ENCODE measurements around the gene MS4A14. TPM values are rescaled to one million over a fixed set of nuclear protein-coding genes. Genes with fewer than 3 reads are reported as not detected.

MS4A14 gene
- total RNA-seq, 2 donors from 2014 or later, result 0.40 to 1.7 TPM

DNA sequence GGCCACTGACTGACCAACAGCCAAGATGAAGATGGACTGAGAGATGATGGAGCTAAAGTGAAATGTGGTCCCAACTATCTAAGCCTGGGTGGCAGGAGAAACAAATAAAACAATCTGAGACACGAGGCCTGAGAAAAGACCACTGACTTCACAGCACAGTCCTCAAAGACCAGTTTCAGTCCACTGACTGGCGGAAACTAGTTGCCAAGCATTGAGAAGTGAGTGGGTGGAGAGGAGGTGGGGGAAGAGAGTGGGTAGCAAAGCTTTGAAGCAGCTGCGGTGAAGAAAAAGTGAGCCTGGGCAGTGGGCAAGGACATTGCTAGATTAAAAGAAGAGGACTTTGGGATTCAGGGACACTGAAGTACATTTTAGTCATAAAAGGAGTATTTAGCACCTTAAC is 61.3 kb downstream of the MS4A14 start:
- intact Hi-C loops (cut with DNase I, micrococcal nuclease), result no loop called here
- DNase-seq, result no peak
- ATAC-seq, result no peak

DNA sequence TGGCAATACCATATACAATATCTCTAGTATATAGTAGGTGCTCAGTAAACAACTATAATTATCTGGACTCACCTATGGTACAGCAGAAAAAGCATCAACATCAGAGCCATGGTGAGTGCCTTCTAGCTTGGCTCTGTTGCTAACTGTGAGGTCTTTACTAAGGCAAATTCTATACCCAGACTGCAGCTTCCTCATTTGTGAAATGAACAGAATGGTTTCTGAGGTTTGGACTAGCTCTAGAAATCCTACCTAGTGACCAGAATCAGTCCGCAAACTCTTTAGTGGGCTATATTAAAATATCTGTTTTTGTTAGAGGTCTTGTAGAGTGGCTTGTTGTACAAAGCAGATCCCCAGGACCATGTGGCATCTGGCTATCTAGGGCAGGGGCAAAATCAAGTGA is 63.1 kb downstream of the MS4A14 start:
- ATAC-seq (no peak), DNase-seq (no peak)
- intact Hi-C loops (cut with DNase I, micrococcal nuclease), result no loop called here

Other genes starting within 250 kb of the MS4A14 start
- gene MS4A6A, start 213.4 kb upstream of the MS4A14 start, total RNA-seq, result 10 to 100 TPM; 20.2 to 57.3 TPM
- 1 to 10 TPM; 1.1 to 3.0 TPM for gene MS4A4E, start 153.3 kb upstream of the MS4A14 start, total RNA-seq
- 10 to 100 TPM in 1 of 2 donors, 1 to 10 TPM in 1; 7.6 to 16.8 TPM for gene MS4A4A, start 115.8 kb upstream of the MS4A14 start, total RNA-seq
- gene MS4A6E, start 69.2 kb upstream of the MS4A14 start, total RNA-seq, result not detected
- gene MS4A7, start 17.9 kb upstream of the MS4A14 start, total RNA-seq, result 10 to 100 TPM in 1 of 2 donors, 1 to 10 TPM in 1; 9.8 to 38.3 TPM
- not detected for gene MS4A5, start 33.1 kb downstream of the MS4A14 start, total RNA-seq
- 1 to 10 TPM; 1.6 to 3.1 TPM for gene MS4A1, start 59.4 kb downstream of the MS4A14 start, total RNA-seq
- 100 to 1,000 TPM; 591 to 666 TPM for gene MS4A12, start 96.3 kb downstream of the MS4A14 start, total RNA-seq
- gene MS4A13, start 118.9 kb downstream of the MS4A14 start, total RNA-seq, result not detected